Prostate gland (tissue), 2 donors: ENCODE results near the gene C14orf132.

ENCODE experiments used
- CTCF ChIP-seq, 4 experiments: fragments of 200-600 bp in 2 of 4; fragments of 450-650 bp in 2 of 4; sonication (generic) in 2 of 4; IDR thresholded peaks; 1 replicate in 3 of 4; 2 replicates in 1 of 4; pipeline ENCODE4 v1.5.1; 2016 to 2019; ENCODE audit warnings: antibody characterized with exemption in 4 of 4, mild to moderate bottlenecking in 2 of 4, moderate library complexity in 2 of 4
- POLR2A ChIP-seq: fragments of 450-650 bp; IDR thresholded peaks from one replicate; pipeline ENCODE4 v1.6.1; 2016; ENCODE audit warnings: antibody characterized with exemption, mild to moderate bottlenecking
- POLR2AphosphoS5 ChIP-seq: sonication (generic); formaldehyde crosslinking; IDR thresholded peaks from one replicate; pipeline ENCODE4 v1.6.1; 2017; ENCODE audit warnings: antibody characterized with exemption

GRCh38 chr14:96062010-96062409, 22.8 kb downstream of the C14orf132 start:
- TF ChIP-seq POLR2A (no peak), CTCF (IDR thresholded peaks at IDR 0.05) (no peak), POLR2AphosphoS5 (no peak)
